22Rv1 (cell line): ENCODE measurements around the gene USP50.
"Not testable (repeated sequence)": the region's sequence is repeated elsewhere in the genome, so short reads cannot be mapped to it uniquely, and the experiment has no call there.

Source experiments
- H3K27ac ChIP-seq: fragments of 450-650 bp; 2 replicates; pipeline ENCODE4 v1.5.1; 2017
- CTCF ChIP-seq: fragments of 450-650 bp; IDR thresholded peaks from 2 replicates; pipeline ENCODE4 v1.5.1; 2017; ENCODE audit warnings: mild to moderate bottlenecking
- ZFX ChIP-seq: fragments of 450-650 bp; IDR thresholded peaks from 2 replicates; pipeline ENCODE4 v1.6.1; 2017; ENCODE audit warnings: antibody characterized with exemption, borderline replicate concordance

Gene USP50

GRCh38 chr15:50546566-50546965 is at the start of gene USP50:
USP50 (minus strand) TSS chr15:50546666; CDS start chr15:50546525, 141 bp downstream.
- TF ChIP-seq ZFX = no peak
- no peak for TF ChIP-seq CTCF
- no peak within 1 kb of the TSS for H3K27ac ChIP-seq

DNA sequence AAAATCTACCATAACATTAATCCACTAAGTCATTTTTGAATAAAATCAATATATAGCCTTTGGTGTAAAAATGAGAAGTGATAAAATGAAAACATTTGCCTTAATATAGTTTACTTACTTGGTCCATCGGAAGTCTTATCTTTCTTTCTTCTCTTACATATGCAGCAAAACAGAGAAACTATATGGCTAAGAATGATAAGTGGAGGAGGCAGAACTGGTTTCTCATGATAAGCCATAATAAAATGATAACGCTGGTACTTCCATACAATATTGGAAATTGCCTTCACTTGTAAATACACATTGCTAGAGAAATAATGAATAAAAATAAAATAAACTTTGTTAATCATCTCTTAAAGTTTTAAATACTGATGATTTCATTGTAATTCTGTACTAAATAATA is 47.8 kb upstream of the USP50 start:
- H3K27ac ChIP-seq = no peak overlapping the region
- TF ChIP-seq ZFX (no peak), CTCF (no peak)

DNA sequence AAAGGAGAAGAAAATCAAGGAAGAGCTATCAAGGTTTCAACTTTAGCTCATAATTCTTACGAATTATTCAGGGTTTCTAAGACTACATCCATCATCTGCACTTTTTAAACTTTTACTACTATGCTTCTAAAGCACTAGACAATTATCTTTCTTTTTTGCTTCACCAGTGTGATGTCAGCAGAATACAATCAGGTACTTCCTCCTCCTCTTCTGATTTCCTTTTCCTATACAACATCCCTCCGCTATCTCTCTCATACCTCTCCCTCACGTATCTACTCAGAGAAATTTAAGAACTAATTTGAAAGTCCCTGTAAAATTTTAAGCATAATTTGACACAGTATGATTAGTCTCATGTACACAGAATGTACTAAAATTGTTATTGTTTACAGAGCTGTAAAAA is 47.3 kb upstream of the USP50 start:
- TF ChIP-seq CTCF (no peak), ZFX (no peak)
- H3K27ac ChIP-seq = no peak overlapping the region

DNA sequence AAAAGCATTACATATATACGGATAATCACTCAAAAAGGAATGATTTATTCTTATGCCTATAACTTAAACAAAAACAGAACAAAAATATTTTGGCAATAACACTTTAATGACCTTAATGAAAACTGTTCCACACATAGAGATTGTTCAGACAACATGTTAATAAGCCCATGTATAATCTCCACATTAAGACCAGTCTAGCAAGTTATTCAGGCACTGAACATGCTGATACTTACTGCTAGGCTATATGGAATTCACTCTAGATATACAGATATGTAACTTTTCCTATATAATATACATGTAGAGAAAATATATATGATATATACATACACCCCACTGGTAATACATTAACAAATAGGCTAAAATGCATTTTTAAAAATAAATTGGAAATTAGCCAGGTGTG is 43.8 kb upstream of the USP50 start:
- no peak overlapping the region for H3K27ac ChIP-seq
- TF ChIP-seq ZFX (no peak), CTCF (no peak)

DNA sequence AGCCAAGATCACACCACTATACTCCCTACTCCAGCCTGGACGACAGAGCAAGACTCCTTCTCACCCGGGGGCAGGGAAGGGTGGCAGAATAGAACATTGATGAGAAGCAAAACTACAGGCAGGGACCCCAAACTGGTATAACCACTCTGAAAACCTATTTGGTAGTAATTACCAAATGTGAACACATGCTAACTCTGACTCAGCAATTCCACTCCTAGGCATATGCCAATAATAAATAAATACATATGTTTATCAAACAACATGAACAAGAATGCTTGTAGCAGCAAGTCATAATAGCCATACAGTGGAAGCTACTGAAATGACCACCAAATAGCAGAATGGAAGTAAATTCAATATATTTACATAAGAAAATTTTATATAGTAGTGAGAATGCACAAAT is 31.0 kb upstream of the USP50 start:
- TF ChIP-seq ZFX (no peak), CTCF (no peak)
- no peak overlapping the region for H3K27ac ChIP-seq

- no peak overlapping the region for H3K27ac ChIP-seq
- TF ChIP-seq CTCF = no peak
- TF ChIP-seq ZFX = no peak
These were observed 29.7 kb upstream of the USP50 start for GRCh38 chr15:50576166-50576565.

DNA sequence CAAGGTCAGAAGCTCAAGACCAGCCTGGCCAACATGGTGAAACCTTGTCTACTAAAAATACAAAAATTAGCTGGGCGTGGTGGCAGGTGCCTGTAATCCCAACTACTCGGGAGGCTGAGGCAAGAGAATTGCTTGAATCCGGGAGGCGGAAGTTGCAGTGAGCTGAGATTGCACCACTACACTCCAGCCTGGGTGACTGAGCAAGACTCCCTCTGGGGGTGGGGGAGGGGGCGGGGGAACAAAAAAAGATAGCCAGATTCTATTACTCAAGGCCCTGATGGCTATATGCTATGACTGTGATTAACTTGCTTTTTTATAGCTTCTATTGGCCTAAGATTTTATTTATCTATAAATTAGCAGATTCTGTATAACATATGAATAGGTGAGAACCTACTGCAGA is 27.4 kb upstream of the USP50 start:
- H3K27ac ChIP-seq = not testable (repeated sequence)

- H3K27ac ChIP-seq = no peak overlapping the region
- TF ChIP-seq CTCF = no peak
These were observed 17.3 kb upstream of the USP50 start for GRCh38 chr15:50563756-50564155.
